Peyer's patch (tissue), 4 donors: ENCODE results near the gene CACNA2D3. TPM values are rescaled to one million over a fixed set of nuclear protein-coding genes. Genes with fewer than 3 reads are reported as not detected.

Experiments used
- DNase-seq, 3 donors: peaks; one replicate each; pipeline ENCODE4 v3.0.0-alpha.2; 2017 to 2019
- H3K27ac ChIP-seq, 4 donors: fragments of 200-600 bp; sonication (generic); one replicate each; pipeline ENCODE4 v1.5.1; 2016 to 2019
- H3K27me3 ChIP-seq, 2 donors: fragments of 200-600 bp; sonication (generic); one replicate each; pipeline ENCODE4 v1.5.1; 2019
- H3K36me3 ChIP-seq, 3 donors: fragments of 200-600 bp; sonication (generic); one replicate each; pipeline ENCODE4 v1.5.1; 2016 to 2019
- H3K4me1 ChIP-seq, 4 donors: fragments of 200-600 bp; sonication (generic); one replicate each; pipeline ENCODE4 v1.5.1; 2016 to 2019
- H3K4me3 ChIP-seq, 4 donors: fragments of 200-600 bp; sonication (generic); 1 replicate in 3 of 4; 2 replicates in 1 of 4; pipeline ENCODE4 v1.5.1; 2016 to 2019; ENCODE audit warnings: mild to moderate bottlenecking in 1 of 4
- H3K9me3 ChIP-seq, 4 donors: fragments of 200-600 bp; sonication (generic); one replicate each; pipeline ENCODE4 v1.5.1; 2016 to 2019; ENCODE audit warnings: mild to moderate bottlenecking in 1 of 4
- POLR2A ChIP-seq, 2 donors: fragments of 450-650 bp; IDR thresholded peaks; one replicate each; pipeline ENCODE4 v1.5.1; 2017; ENCODE audit warnings: antibody characterized with exemption in 2 of 2, mild to moderate bottlenecking in 2 of 2, moderate library complexity in 2 of 2
- total RNA-seq, 4 donors: library from RNA; depleted of rRNA; stranded (reverse); fragments of >200 nt; gene quantifications; one replicate each; pipeline ENCODE4 v1.1.0, GENCODE V29; 2016
- TF ChIP-seq, protein P1 (sequence below), 6 experiments: fragments of 450-650 bp in 4 of 6; fragments of 200-600 bp in 2 of 6; sonication (generic) in 1 of 6; IDR thresholded peaks; one replicate each; pipeline ENCODE4 v1.5.1; 2017 to 2019; ENCODE audit warnings: antibody characterized with exemption in 6 of 6, mild to moderate bottlenecking in 3 of 6, moderate library complexity in 1 of 6

The CACNA2D3 gene
- total RNA-seq, 4 donors from 2014 or later = 0.27 to 5.0 TPM; not detected in 2

DNA sequence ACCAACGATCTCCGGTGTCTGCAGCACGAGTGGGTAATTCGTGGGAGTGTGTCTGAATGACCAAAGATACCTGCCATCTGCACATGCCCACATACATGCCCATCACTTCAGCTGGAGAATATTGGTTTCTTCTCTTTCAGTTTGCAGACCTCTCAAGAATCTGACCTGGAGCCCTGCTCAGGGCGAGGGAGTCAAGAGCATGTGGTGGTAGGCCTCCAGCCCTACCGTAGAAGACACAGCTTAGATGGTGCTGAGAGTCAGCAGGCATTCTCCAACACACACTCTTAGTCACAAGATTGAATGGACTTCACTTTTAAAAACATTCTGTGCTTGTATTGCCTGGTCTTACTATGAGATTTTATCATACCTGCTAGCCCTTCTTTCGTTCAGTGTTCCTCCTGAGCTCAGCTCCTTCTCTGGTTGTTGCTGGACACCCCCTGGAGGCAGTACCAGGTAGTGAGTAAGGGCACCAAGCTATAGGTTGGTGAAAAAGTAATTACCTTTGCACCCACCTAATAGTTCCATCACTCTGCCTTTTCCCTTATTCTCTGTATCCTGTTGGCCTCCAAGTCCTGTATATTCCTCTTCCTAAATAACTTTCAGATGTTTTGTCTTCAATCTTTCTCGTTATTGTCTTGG is 252.0 kb downstream of the CACNA2D3 start:
- Histone ChIP-seq H3K9me3 (no peaks in the 10 kb centered on the region), H3K4me3 (no peak overlapping the region), H3K27me3 (no peaks in the 10 kb centered on the region), H3K27ac (no peak overlapping the region), H3K4me1 (no peaks in the 10 kb centered on the region), H3K36me3 (no peaks in the 10 kb centered on the region)
- TF ChIP-seq POLR2A (IDR thresholded peaks at IDR 0.05) = no peak
- TF ChIP-seq, protein P1, sequence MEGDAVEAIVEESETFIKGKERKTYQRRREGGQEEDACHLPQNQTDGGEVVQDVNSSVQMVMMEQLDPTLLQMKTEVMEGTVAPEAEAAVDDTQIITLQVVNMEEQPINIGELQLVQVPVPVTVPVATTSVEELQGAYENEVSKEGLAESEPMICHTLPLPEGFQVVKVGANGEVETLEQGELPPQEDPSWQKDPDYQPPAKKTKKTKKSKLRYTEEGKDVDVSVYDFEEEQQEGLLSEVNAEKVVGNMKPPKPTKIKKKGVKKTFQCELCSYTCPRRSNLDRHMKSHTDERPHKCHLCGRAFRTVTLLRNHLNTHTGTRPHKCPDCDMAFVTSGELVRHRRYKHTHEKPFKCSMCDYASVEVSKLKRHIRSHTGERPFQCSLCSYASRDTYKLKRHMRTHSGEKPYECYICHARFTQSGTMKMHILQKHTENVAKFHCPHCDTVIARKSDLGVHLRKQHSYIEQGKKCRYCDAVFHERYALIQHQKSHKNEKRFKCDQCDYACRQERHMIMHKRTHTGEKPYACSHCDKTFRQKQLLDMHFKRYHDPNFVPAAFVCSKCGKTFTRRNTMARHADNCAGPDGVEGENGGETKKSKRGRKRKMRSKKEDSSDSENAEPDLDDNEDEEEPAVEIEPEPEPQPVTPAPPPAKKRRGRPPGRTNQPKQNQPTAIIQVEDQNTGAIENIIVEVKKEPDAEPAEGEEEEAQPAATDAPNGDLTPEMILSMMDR (IDR thresholded peaks at IDR 0.05) = peak in 3 of 6 experiments; percentile 29 to 43 (median 42)
- DNase-seq = no peak

DNA sequence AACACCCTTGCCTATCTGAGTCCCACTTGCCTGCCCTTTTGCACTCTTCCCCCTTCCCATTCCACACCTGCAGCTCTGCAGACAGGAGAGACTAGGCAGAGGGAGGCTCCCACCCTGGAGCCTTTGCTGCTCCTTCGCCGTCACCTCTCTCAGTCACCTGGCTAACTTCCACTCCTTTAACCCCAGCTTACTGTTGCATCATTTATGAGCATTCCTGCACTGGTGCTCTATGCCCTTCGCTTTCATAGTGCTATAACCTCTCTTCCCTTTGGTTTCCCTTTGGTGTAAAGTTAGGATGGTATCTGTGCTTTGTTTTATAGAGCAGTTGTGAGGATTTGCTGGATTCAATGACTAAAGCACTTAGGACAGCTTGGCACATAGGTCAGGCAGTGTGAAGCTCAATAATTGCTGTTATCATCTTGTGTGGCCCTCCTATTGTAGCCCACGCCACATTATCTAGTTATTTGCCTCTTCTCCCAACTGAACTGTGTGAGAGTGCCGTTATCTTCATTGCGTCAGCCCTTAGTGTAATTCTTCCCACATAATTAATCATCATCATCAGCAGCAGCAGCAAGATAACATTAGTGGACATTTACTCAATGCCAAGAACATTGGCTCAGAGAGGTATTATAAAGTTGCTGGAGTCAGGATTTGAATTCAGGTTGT is 253.9 kb downstream of the CACNA2D3 start:
- H3K36me3 ChIP-seq = no peaks in the 10 kb centered on the region

DNA sequence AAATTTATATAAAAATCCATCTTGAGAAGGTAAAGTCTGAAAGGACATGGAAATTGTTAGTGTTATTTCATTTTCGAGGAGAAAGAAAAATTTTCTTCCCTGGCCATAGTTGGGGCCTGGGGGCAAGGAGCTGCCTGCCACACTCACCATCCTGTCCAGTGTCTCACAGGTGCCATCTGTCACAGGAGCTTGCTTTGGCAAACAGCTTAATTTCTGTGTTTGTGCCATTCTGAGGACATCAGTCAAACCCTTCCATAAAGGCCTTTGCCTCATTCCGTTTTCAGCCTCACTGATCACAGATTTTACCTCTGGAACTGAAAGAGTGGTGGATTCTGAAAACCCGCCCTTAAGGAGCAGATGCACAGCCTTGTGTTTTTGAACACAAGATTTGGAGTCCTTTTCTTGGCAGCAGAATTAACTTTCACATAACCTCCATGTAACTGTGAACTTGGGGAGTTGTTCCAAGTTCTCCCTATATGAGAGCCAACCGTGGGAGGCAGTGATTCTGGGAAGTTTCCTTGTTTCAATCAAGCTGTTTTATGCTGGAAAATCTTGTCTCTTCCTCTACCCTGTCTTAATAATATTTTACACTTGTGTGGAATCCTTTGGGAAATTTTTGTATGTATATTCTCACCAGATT is 254.7 kb downstream of the CACNA2D3 start:
- Histone ChIP-seq H3K4me1 (no peaks in the 10 kb centered on the region), H3K27ac (no peak overlapping the region), H3K9me3 (no peaks in the 10 kb centered on the region), H3K36me3 (no peaks in the 10 kb centered on the region), H3K27me3 (no peaks in the 10 kb centered on the region), H3K4me3 (no peak overlapping the region)
- no peak for TF ChIP-seq POLR2A (IDR thresholded peaks at IDR 0.05)
- TF ChIP-seq, protein P1 (IDR thresholded peaks at IDR 0.05) = no peak
- DNase-seq = no peak

More for the DNA sequence above, 253.9 kb downstream of the CACNA2D3 start:
- DNase-seq = no peak
- no peaks in the 10 kb centered on the region for H3K9me3 ChIP-seq
- TF ChIP-seq, protein P1 (IDR thresholded peaks at IDR 0.05) = no peak
- TF ChIP-seq POLR2A (IDR thresholded peaks at IDR 0.05) = no peak
- no peak overlapping the region for H3K4me3 ChIP-seq
- no peak overlapping the region for H3K27ac ChIP-seq
- H3K4me1 ChIP-seq = no peaks in the 10 kb centered on the region
- no peaks in the 10 kb centered on the region for H3K27me3 ChIP-seq

DNA sequence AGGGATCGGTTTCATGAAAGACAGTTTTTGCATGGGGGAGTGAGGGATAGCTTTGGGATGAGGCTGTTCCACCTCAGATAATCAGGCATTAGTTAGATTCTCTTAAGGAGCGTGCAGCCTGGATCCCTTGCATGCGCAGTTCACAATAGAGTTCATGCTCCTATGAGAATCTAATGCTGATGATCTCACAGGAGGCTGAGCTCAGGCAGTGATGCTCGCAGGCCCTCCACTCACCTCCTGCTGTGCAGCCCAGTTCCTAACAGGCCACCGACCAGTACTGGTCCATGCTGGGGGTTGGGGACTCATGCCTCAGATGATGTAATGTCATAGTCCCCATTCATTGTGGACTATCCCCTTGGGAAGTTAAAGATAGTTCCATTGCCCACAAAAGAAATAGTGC is 255.8 kb downstream of the CACNA2D3 start:
- no peaks in the 10 kb centered on the region for H3K9me3 ChIP-seq
- H3K27me3 ChIP-seq = no peaks in the 10 kb centered on the region
- no peak overlapping the region for H3K4me3 ChIP-seq
- H3K36me3 ChIP-seq = no peaks in the 10 kb centered on the region
- DNase-seq = no peak
- H3K27ac ChIP-seq = no peak overlapping the region
- TF ChIP-seq POLR2A (IDR thresholded peaks at IDR 0.05) = no peak
- TF ChIP-seq, protein P1 (IDR thresholded peaks at IDR 0.05) = no peak
- H3K4me1 ChIP-seq = no peaks in the 10 kb centered on the region

DNA sequence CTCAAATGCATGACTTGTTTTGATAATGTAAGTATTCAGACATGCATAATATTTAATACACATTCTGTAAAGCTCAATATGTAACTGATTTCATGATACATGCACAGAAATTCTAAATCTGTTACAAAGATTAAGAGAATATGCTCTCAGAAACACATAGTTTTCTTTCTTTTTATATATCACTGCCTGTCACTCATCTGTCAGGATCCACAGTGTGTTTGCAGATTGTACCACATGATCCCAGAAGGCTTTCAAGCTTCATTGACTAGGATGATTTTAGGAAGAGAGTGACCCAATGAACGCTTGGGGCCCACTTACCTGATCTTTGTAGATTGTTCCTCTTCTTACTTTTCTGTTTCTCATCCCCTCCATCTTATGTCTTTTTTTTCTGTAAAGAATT is 261.9 kb downstream of the CACNA2D3 start:
- no peaks in the 10 kb centered on the region for H3K9me3 ChIP-seq
- no peak for TF ChIP-seq POLR2A (IDR thresholded peaks at IDR 0.05)
- TF ChIP-seq, protein P1 (IDR thresholded peaks at IDR 0.05) = no peak
- H3K27ac ChIP-seq = no peak overlapping the region
- no peaks in the 10 kb centered on the region for H3K36me3 ChIP-seq
- H3K4me1 ChIP-seq = no peaks in the 10 kb centered on the region
- DNase-seq = no peak
- H3K27me3 ChIP-seq = no peaks in the 10 kb centered on the region
- H3K4me3 ChIP-seq = no peak overlapping the region
